ENCODE data around the gene LCA5. TPM values are rescaled to one million over a fixed set of nuclear protein-coding genes. Genes with fewer than 3 reads are reported as not detected.
"Not testable (repeated sequence)": the region's sequence is repeated elsewhere in the genome, so short reads cannot be mapped to it uniquely, and the experiment has no call there.

The LCA5 gene
- total RNA-seq, 1 donor from 2014 or later = 13.2 TPM

- no peak for TF ChIP-seq CTCF (IDR thresholded peaks at IDR 0.05)
- TF ChIP-seq EZH2 (IDR thresholded peaks at IDR 0.05) = no peak
- TF ChIP-seq EZH2phosphoT487 (IDR thresholded peaks at IDR 0.05) = no peak
- Mint-ChIP-seq H3K9me3 (no peaks in the 10 kb centered on the region), H3K4me3 (no peak overlapping the region), H3K36me3 (no peaks in the 10 kb centered on the region), H3K27me3 (ENCODE audit: insufficient read depth, low read depth) (peaks cover 2% of the 10 kb centered on the region), H3K4me1 (peaks cover 3% of the 10 kb centered on the region), H3K27ac (no peak overlapping the region)
- no peaks in the 10 kb centered on the region for H3F3A ChIP-seq (ENCODE audit: low read depth)
- peak overlapping the region; percentile 12 for H2AFZ ChIP-seq (replicated peaks)
- H3K4me2 ChIP-seq = no peak overlapping the region
- no peak overlapping the region for H3K9ac ChIP-seq
- H4K20me1 ChIP-seq (ENCODE audit: low read depth) = no peaks in the 10 kb centered on the region
- no peak overlapping the region for H3K4me3 ChIP-seq
- no peak overlapping the region for H3K27ac ChIP-seq
- no peak for DNase-seq (ENCODE audit: low spot score)
- no peaks in the 10 kb centered on the region for H3K79me2 ChIP-seq (ENCODE audit: low read depth)
- no peaks in the 10 kb centered on the region for H3K36me3 ChIP-seq
- H3K4me1 ChIP-seq = no peaks in the 10 kb centered on the region
- H3K27me3 ChIP-seq = no peaks in the 10 kb centered on the region
- H3K9me3 ChIP-seq (ENCODE audit: low read depth) = no peaks in the 10 kb centered on the region
These were observed 83.6 kb downstream of the LCA5 start for GRCh38 chr6:79453558-79454042.

GRCh38 chr6:79450984-79451383 is 86.2 kb downstream of the LCA5 start:
- Mint-ChIP-seq H3K36me3 (no peaks in the 10 kb centered on the region), H3K4me3 (no peak overlapping the region), H3K9me3 (no peaks in the 10 kb centered on the region), H3K4me1 (peaks cover 3% of the 10 kb centered on the region), H3K27me3 (ENCODE audit: insufficient read depth, low read depth) (peaks cover 2% of the 10 kb centered on the region), H3K27ac (no peak overlapping the region)
- Histone ChIP-seq H3K36me3 (no peaks in the 10 kb centered on the region), H3K4me2 (no peak overlapping the region), H3K9ac (no peak overlapping the region), H3K4me1 (no peaks in the 10 kb centered on the region), H3K27me3 (no peaks in the 10 kb centered on the region), H4K20me1 (ENCODE audit: low read depth) (no peaks in the 10 kb centered on the region), H3K4me3 (no peak overlapping the region), H3K9me3 (ENCODE audit: low read depth) (no peaks in the 10 kb centered on the region), H3F3A (ENCODE audit: low read depth) (no peaks in the 10 kb centered on the region), H2AFZ (replicated peaks) (no peak overlapping the region), H3K79me2 (ENCODE audit: low read depth) (no peaks in the 10 kb centered on the region), H3K27ac (no peak overlapping the region)
- TF ChIP-seq EZH2phosphoT487 (IDR thresholded peaks at IDR 0.05) = no peak
- DNase-seq (ENCODE audit: low spot score) = no peak

- Histone ChIP-seq H3K4me3 (no peak overlapping the region), H3K36me3 (no peaks in the 10 kb centered on the region), H3K79me2 (ENCODE audit: low read depth) (no peaks in the 10 kb centered on the region), H3K27me3 (no peaks in the 10 kb centered on the region), H3K9ac (no peak overlapping the region), H3K4me2 (no peak overlapping the region), H3K9me3 (ENCODE audit: low read depth) (no peaks in the 10 kb centered on the region), H3F3A (ENCODE audit: low read depth) (no peaks in the 10 kb centered on the region), H2AFZ (replicated peaks) (no peak overlapping the region), H4K20me1 (ENCODE audit: low read depth) (no peaks in the 10 kb centered on the region), H3K27ac (no peak overlapping the region), H3K4me1 (no peaks in the 10 kb centered on the region)
- no peak overlapping the region for H3K27ac Mint-ChIP-seq
- H3K4me3 Mint-ChIP-seq = no peak overlapping the region
- peaks cover 3% of the 10 kb centered on the region for H3K27me3 Mint-ChIP-seq (ENCODE audit: insufficient read depth, low read depth)
- no peaks in the 10 kb centered on the region for H3K4me1 Mint-ChIP-seq
- peaks cover 2% of the 10 kb centered on the region for H3K36me3 Mint-ChIP-seq
- peaks cover 12% of the 10 kb centered on the region for H3K9me3 Mint-ChIP-seq
- DNase-seq (ENCODE audit: low spot score) = no peak
- TF ChIP-seq EZH2 (IDR thresholded peaks at IDR 0.05) (no peak), CTCF (IDR thresholded peaks at IDR 0.05) (no peak), EZH2phosphoT487 (IDR thresholded peaks at IDR 0.05) (no peak)
These were observed 91.2 kb downstream of the LCA5 start for GRCh38 chr6:79446006-79446405.

- H3K4me3 ChIP-seq; DNase-seq (ENCODE audit: low spot score); H3K4me2 ChIP-seq; H3K27me3 Mint-ChIP-seq (ENCODE audit: insufficient read depth, low read depth); H3K36me3 Mint-ChIP-seq; H3F3A ChIP-seq (ENCODE audit: low read depth); H3K27ac Mint-ChIP-seq; H3K9me3 ChIP-seq (ENCODE audit: low read depth); H3K4me3 Mint-ChIP-seq; H3K4me1 Mint-ChIP-seq; H4K20me1 ChIP-seq (ENCODE audit: low read depth); H3K27ac ChIP-seq; H2AFZ ChIP-seq (replicated peaks); H3K27me3 ChIP-seq; H3K9ac ChIP-seq; H3K36me3 ChIP-seq; H3K79me2 ChIP-seq (ENCODE audit: low read depth); H3K4me1 ChIP-seq: not testable (repeated sequence)
- peaks cover 12% of the 10 kb centered on the region for H3K9me3 Mint-ChIP-seq
These were observed 93.4 kb downstream of the LCA5 start for GRCh38 chr6:79443876-79444275.
